Thyroid gland (tissue), 4 donors: ENCODE results near the gene CCNT1. TPM values are rescaled to one million over a fixed set of nuclear protein-coding genes. Genes with fewer than 3 reads are reported as not detected.

Source experiments
- microRNA counts, 2 donors: library from miRNA; unstranded; fragments of <30 nt; microRNA quantifications; one replicate each; lab custom pipeline; 2016 to 2017
- microRNA-seq: library from miRNA; unstranded; fragments of <30 nt; microRNA quantifications from one replicate; pipeline ENCODE4, GENCODE V29; 2016
- small RNA-seq: library from RNA; depleted of rRNA; stranded (forward); fragments of <200 nt; gene quantifications from one replicate; pipeline ENCODE3, GENCODE V24; 2016
- total RNA-seq, 4 donors: library from RNA; depleted of rRNA; stranded (reverse); fragments of >200 nt; gene quantifications; one replicate each; pipeline ENCODE4 v1.2.3, GENCODE V29; 2016

CCNT1 gene
- total RNA-seq, 4 donors from 2014 or later, result 24.0 to 43.1 (median 40.6) TPM

MicroRNAs encoded within 50 kb of the gene (microRNA counts, 767-probe panel; counts per million panel counts)
- 0 counts per million in 2 donors for microRNA hsa-miR-1291 (lab: Ali Mortazavi, UCI)

Small RNA genes within 50 kb of the gene (microRNA-seq; reads per million reads assigned to microRNA genes)
- 3.7 reads per million, percentile 2 among the genes with 10 or more reads in this experiment for gene MIR1291

Small RNA genes within 50 kb of the gene (small RNA-seq; reads per million reads assigned to genes)
- gene MIR1291 (not detected), gene SNORA2A (3.1 reads per million, percentile 74 among the genes with 10 or more reads in this experiment), gene SNORA2B (4.5 reads per million, percentile 84 among the genes with 10 or more reads in this experiment), gene SNORA2C (0.47 reads per million)

Other genes with a start within 250 kb of the CCNT1 start
- not detected for gene ANP32D, start 244.1 kb downstream of the CCNT1 start, total RNA-seq
- gene C12orf54, start 234.2 kb downstream of the CCNT1 start, total RNA-seq, result not detected
- not detected for gene OR8S1, start 191.1 kb downstream of the CCNT1 start, total RNA-seq
- not detected for gene LALBA, start 146.7 kb downstream of the CCNT1 start, total RNA-seq
- 10 to 100 TPM; 31.8 to 64.7 (median 45.4) TPM for gene KANSL2, start 34.5 kb downstream of the CCNT1 start, total RNA-seq
- 10 to 100 TPM; 23.6 to 45.5 (median 30.3) TPM for gene ADCY6, start 72.4 kb upstream of the CCNT1 start, total RNA-seq
- gene CACNB3, start 101.8 kb upstream of the CCNT1 start, total RNA-seq, result 10 to 100 TPM in 3 of 4 donors, 1 to 10 TPM in 1; 7.1 to 16.4 (median 13.1) TPM
- 10 to 100 TPM; 59.4 to 88.2 (median 70.9) TPM for gene DDX23, start 135.5 kb upstream of the CCNT1 start, total RNA-seq
- gene RND1, start 149.2 kb upstream of the CCNT1 start, total RNA-seq, result 1 to 10 TPM in 3 of 4 donors, under 1 TPM in 1; 0.68 to 3.0 (median 1.6) TPM
- 10 to 100 TPM in 3 of 4 donors, 1 to 10 TPM in 1; 9.0 to 20.1 (median 16.5) TPM for gene FKBP11, start 208.8 kb upstream of the CCNT1 start, total RNA-seq
- gene ARF3, start 240.8 kb upstream of the CCNT1 start, total RNA-seq, result 100 to 1,000 TPM in 3 of 4 donors, 10 to 100 TPM in 1; 92.7 to 177 (median 136) TPM